Central memory CD8-positive, alpha-beta T cell (primary cell): ENCODE measurements around the gene PPY.
A peak's percentile ranks its signal among the peaks of the same experiment; 100 is the strongest.

Experiments
- ATAC-seq: fragments of 150-1000 bp; cut with Tn5 transposase; replicated peaks from 2 replicates; pipeline ENCODE4 v1.10.0; 2022; ENCODE audit warnings: mild to moderate bottlenecking, moderate FRiP score, moderate number of reproducible peaks; ENCODE audit not compliant: poor library complexity, severe bottlenecking; ENCODE audit errors: extremely low read depth
- DNase-seq, 2 donors: peaks; one replicate each; pipeline ENCODE4 v3.0.0; 2021; ENCODE audit warnings: low spot score in 2 of 2
- H3K27ac Mint-ChIP-seq: one replicate; pipeline ENCODE4 v1.8.0; 2022; ENCODE audit warnings: low read depth, mild to moderate bottlenecking, moderate library complexity, mixed read lengths
- H3K27me3 Mint-ChIP-seq: one replicate; pipeline ENCODE4 v1.8.0; 2022; ENCODE audit warnings: mixed read lengths
- H3K36me3 Mint-ChIP-seq: one replicate; pipeline ENCODE4 v1.8.0; 2022; ENCODE audit warnings: mild to moderate bottlenecking, moderate library complexity, mixed read lengths; ENCODE audit not compliant: insufficient read depth
- H3K4me1 Mint-ChIP-seq: one replicate; pipeline ENCODE4 v1.8.0; 2022; ENCODE audit warnings: mixed read lengths
- H3K4me3 Mint-ChIP-seq: one replicate; pipeline ENCODE4 v1.8.0; 2022; ENCODE audit warnings: mild to moderate bottlenecking, moderate library complexity, mixed read lengths
- H3K9me3 Mint-ChIP-seq: one replicate; pipeline ENCODE4 v1.8.0; 2022; ENCODE audit warnings: mixed read lengths

The PPY gene

DNA sequence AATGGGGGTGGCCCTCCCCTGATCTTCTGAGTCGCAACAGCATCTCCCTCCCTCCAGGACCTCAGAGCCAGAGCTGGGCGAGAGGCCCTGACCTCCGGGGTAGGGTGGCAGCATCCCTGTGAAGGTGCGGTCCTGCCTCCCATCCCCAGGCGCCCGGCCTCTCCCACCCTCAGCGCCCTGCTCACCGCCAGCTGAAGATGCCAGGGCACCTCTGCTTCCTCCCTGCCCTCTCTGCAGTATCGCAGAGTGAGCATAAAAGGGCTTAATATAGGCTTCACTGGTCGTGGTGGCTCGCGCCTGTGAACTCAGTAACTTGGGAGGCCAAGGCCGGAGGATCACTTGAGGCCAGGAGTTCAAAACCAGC lies 24.3 kb downstream of the PPY start:
- no peak for ATAC-seq
- Mint-ChIP-seq H3K27me3 (peaks cover 9% of the 10 kb centered on the region), H3K4me3 (no peak overlapping the region), H3K9me3 (no peaks in the 10 kb centered on the region), H3K27ac (no peak overlapping the region), H3K36me3 (no peaks in the 10 kb centered on the region), H3K4me1 (no peaks in the 10 kb centered on the region)
- no peak for DNase-seq

DNA sequence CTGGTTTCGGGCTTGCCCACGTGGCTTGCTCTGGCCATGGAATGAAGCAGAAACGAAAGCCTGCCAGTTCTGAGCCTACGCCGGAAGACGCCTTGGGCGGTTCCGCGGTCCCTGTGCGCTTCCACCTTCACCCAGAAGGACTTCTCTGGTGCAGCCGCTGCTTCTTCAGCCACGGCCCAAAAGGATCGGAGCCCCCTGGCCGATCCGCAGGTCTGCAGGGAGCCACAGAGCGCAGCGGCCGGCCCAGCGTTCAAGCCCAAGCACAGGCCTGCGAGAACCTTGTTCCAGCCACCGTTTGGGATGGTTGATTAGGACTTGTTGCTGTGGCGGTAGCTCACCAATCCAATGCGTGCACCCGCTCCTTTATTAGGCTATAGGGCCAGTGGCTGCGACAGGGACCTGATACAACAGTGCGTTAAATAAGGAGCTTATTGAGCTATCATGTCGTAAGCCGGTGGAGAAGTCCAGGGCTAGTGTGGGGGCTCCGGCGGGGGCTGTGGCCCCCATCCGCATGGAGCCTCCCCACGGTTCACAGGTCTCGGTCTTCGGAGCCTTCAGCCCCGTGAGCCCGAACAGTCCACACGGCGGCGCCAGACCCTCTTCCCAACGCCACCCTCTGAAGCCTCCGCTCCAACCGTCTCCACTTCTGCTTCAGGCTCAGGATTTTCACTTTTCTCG lies 24.8 kb downstream of the PPY start:
- Mint-ChIP-seq H3K27me3 (peaks cover 9% of the 10 kb centered on the region), H3K4me1 (no peaks in the 10 kb centered on the region), H3K27ac (no peak overlapping the region), H3K9me3 (no peaks in the 10 kb centered on the region), H3K4me3 (peak overlapping the region; percentile 40), H3K36me3 (no peaks in the 10 kb centered on the region)
- no peak for DNase-seq
- peak; percentile 62 for ATAC-seq

DNA sequence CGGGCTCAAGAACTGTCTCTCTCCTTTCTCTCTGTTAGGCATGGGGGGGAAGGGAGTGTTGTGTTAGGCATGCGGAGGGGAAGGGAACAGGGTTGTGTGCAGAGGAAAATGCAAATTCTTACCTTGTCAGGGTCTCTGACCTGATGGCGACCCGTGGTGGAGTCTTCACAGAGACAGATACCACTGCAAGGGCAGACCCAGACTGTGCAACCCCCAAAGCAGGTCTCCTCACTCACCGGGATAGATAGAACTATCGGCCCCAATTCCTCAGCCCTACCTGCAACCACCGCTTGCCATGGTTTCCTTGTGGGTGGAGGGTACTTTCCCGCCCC lies 25.3 kb downstream of the PPY start:
- ATAC-seq (peak; percentile 28), DNase-seq (no peak)
- H3K4me3 Mint-ChIP-seq = peak overlapping the region; percentile 40
- H3K9me3 Mint-ChIP-seq = no peaks in the 10 kb centered on the region
- peaks cover 9% of the 10 kb centered on the region for H3K27me3 Mint-ChIP-seq
- H3K36me3 Mint-ChIP-seq = no peaks in the 10 kb centered on the region
- H3K4me1 Mint-ChIP-seq = no peaks in the 10 kb centered on the region
- H3K27ac Mint-ChIP-seq = no peak overlapping the region

DNA sequence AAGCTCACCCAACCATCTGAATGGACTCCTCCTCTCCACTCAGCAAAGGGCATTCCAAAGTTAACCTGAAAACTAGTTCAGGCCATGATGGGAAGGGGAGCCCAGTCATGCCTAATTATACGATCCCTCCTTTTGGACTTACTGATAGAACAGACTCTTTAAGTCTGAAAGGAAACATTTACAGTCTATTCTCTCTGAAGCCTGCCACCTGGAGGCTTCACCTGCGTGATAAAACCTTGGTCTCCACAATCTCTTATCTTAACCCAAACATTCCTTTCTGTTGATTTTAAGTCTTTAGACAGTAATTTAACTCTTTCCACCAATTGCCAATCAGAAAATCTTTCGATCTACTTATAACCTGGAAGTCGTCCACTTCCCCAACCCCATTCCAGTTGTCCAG lies 25.9 kb downstream of the PPY start:
- Mint-ChIP-seq H3K4me3 (no peak overlapping the region), H3K9me3 (no peaks in the 10 kb centered on the region), H3K4me1 (no peaks in the 10 kb centered on the region), H3K27ac (no peak overlapping the region), H3K36me3 (no peaks in the 10 kb centered on the region), H3K27me3 (peaks cover 9% of the 10 kb centered on the region)
- ATAC-seq (no peak), DNase-seq (no peak)

DNA sequence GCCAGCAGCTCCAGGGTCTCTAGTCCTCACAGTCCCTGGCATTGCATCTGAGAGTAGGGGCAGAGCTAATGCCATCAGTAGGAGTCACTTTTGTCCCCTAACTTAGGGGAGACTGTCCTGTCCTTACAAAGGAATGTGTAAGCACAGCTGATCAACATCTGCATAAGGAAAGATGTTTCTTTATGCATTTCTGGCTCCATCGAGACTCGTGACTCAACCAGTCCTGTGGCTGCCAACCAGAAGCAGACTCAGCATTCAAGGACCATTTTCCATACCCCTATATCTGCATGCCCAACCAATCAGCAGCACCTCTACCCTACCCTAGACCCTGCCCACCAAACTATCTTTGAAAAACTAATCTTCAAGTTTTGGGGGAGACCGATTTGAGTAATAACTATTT lies 26.7 kb downstream of the PPY start:
- ATAC-seq = no peak
- H3K36me3 Mint-ChIP-seq = no peaks in the 10 kb centered on the region
- no peak overlapping the region for H3K4me3 Mint-ChIP-seq
- H3K4me1 Mint-ChIP-seq = no peaks in the 10 kb centered on the region
- no peak overlapping the region for H3K27ac Mint-ChIP-seq
- no peaks in the 10 kb centered on the region for H3K9me3 Mint-ChIP-seq
- H3K27me3 Mint-ChIP-seq = peaks cover 9% of the 10 kb centered on the region
- DNase-seq = no peak

DNA sequence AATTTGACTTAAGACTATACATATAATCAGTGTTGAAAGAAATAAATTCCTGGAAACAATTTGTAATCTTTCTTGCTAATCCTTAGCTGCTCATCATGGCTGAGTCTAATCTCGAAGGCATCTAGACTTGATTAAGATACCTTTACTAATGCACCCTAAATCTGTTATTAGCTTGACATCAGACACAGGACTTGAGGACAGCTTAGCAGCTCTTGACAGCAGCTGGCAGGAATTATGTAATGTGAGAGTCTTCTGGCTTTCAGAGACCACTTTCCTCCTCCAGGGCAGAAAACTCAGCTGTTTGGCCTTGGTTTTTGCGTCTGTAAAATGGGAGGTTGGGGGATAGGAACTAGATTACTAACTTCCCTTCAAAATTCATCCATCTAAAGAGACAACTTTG lies 27.8 kb downstream of the PPY start:
- Mint-ChIP-seq H3K4me1 (no peaks in the 10 kb centered on the region), H3K4me3 (no peak overlapping the region), H3K27me3 (peaks cover 8% of the 10 kb centered on the region), H3K9me3 (no peaks in the 10 kb centered on the region), H3K27ac (no peak overlapping the region), H3K36me3 (no peaks in the 10 kb centered on the region)
- ATAC-seq = no peak
- no peak for DNase-seq

DNA sequence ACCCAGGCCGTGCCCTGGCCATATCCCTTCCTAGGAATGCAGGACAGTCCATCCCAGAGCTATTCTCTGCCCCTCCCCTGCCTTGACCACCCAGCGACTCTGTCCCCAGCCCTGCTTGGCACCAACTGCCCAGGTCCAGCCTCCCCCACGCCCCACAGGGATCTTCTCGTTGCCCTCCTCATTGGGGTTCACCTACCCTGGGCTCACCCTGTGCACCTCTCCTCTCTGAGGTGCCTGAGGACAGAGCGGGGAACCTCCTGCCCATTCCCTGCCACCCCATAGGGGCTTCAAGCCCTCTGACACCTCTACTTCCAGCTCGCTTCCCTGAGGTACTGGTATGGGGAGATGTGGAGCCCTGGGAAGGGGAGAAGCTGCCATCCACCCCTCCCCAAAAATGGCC lies 28.7 kb downstream of the PPY start:
- DNase-seq = no peak
- Mint-ChIP-seq H3K4me1 (no peaks in the 10 kb centered on the region), H3K4me3 (no peak overlapping the region), H3K27me3 (no peaks in the 10 kb centered on the region), H3K9me3 (no peaks in the 10 kb centered on the region), H3K27ac (no peak overlapping the region), H3K36me3 (no peaks in the 10 kb centered on the region)
- no peak for ATAC-seq

DNA sequence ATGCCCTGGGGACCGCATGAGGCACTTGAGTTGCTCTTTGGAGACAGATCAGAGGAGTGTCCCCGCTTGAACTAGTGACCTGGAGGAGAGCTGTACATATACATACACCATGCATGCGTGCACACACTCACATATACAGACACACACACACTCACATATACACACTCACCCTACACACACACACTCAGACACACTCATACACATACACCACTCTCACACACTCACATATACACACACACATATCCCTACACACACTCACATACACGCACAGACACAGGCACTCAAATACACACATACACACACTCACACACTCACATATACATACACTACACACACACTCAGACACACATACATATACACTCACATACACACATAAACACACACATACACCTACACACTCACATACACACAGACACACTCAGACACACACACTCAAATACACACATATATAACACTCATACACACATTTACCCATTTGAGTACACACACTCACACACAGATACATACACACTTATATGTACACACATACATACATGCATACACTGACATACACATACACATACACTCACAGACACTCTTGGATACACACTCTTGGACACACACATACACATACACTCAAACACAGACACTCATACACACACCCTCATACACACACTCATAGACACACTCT lies 29.5 kb downstream of the PPY start:
- H3K36me3 Mint-ChIP-seq = no peaks in the 10 kb centered on the region
- no peaks in the 10 kb centered on the region for H3K9me3 Mint-ChIP-seq
- no peak overlapping the region for H3K27ac Mint-ChIP-seq
- H3K4me3 Mint-ChIP-seq = no peak overlapping the region
- H3K4me1 Mint-ChIP-seq = no peaks in the 10 kb centered on the region
- no peak for ATAC-seq
- no peak for DNase-seq
- no peaks in the 10 kb centered on the region for H3K27me3 Mint-ChIP-seq

DNA sequence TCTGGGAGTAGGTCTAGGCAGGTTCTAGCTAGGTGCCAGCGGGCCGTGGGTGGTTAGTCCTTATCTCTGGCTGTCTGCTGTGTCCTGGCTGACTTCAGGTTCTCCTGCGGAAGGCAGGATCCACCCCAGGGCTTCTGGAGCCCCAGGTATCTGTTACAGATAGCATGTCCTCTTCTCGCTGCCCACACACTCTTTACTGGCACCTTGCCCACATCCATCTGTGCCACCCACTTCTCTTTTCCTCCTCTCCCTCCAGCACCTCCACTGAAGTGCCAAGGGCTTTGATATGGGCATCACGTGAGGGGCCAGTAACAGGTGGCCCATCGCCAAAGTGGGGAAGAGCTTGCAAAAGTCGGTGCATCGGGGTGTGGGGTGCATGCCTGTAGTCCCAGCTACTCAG lies 30.4 kb downstream of the PPY start:
- no peaks in the 10 kb centered on the region for H3K9me3 Mint-ChIP-seq
- no peak overlapping the region for H3K27ac Mint-ChIP-seq
- H3K4me1 Mint-ChIP-seq = peaks cover 8% of the 10 kb centered on the region
- H3K4me3 Mint-ChIP-seq = no peak overlapping the region
- no peaks in the 10 kb centered on the region for H3K36me3 Mint-ChIP-seq
- no peak for ATAC-seq
- no peak for DNase-seq
- peaks cover 4% of the 10 kb centered on the region for H3K27me3 Mint-ChIP-seq

DNA sequence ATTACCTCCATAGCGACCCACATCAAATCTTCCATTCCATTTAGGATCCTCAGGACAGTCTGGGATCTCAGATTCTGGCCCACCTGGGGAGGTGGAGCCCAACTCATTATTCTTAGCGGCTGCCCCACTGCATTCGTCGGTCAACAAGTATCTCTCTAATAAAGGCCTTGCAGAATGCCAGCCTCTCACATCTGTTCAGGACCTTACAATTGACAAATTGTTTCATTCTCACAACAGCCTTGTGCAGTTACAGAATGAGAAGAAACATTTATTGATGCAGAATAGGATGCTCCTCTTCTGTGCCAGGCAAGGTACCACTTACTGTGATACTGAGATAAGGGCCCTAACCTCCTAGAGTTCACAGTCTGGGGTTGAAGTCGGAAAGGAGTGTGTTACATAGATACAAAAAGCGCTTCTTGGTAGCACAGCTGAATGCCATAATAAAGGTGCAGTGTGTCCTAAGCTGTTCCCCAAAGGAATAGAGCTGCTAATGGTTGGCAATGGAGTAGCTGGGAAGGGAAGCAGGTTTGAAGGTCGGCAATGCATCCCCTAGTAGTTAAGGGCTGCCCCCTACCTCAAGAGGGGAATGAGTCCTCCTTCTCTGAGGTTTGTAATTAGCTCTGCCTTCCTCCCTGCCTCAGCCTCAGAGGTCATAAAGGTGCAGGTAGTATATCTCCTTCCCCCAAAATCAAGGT lies 32.6 kb downstream of the PPY start:
- Mint-ChIP-seq H3K4me3 (no peak overlapping the region), H3K9me3 (no peaks in the 10 kb centered on the region)

DNA sequence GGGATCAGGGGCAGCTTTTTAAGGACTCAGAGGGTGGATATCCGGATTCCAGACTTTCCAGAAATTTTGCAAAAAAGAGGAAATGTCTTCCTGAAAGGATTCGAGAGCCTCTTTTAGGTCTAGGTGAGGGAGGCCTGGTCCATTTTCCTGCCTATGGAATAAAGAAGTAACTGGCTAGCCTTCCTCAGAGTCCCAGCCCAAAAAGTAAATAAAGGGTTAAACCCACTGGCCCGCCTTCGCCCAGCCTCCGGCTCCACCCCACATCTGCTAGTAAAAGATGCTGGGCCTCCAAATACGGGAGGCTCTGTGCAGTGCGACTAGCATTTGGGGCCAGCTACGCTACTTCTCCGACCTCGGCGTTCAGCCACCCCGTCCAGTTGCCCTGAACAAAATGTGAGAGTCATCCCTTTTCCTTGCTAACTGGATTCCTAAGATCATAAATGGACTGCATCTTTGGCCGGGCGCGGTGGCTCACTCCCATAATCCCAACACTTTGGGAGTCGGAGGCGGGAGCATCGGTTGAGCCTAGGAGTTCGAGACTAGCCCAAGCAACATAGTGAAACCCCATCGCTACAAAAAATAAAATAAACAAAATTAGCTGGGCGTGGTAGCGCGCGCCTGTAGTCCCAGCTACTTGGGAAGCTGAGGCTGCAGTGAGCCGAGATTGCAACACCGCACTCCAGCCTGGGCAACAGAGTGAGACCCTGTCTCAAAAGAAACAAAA lies 34.1 kb downstream of the PPY start:
- ATAC-seq (peak; percentile 44), DNase-seq (no peak)
- no peaks in the 10 kb centered on the region for H3K9me3 Mint-ChIP-seq
- H3K36me3 Mint-ChIP-seq = no peaks in the 10 kb centered on the region
- no peak overlapping the region for H3K27ac Mint-ChIP-seq
- peaks cover 16% of the 10 kb centered on the region for H3K4me1 Mint-ChIP-seq
- peak overlapping the region; percentile 82 for H3K4me3 Mint-ChIP-seq
- H3K27me3 Mint-ChIP-seq = peaks cover 29% of the 10 kb centered on the region

More for the DNA sequence above, 32.6 kb downstream of the PPY start:
- Mint-ChIP-seq H3K27ac (no peak overlapping the region), H3K27me3 (peaks cover 17% of the 10 kb centered on the region), H3K36me3 (no peaks in the 10 kb centered on the region), H3K4me1 (peaks cover 16% of the 10 kb centered on the region)
- ATAC-seq (no peak), DNase-seq (no peak)

DNA sequence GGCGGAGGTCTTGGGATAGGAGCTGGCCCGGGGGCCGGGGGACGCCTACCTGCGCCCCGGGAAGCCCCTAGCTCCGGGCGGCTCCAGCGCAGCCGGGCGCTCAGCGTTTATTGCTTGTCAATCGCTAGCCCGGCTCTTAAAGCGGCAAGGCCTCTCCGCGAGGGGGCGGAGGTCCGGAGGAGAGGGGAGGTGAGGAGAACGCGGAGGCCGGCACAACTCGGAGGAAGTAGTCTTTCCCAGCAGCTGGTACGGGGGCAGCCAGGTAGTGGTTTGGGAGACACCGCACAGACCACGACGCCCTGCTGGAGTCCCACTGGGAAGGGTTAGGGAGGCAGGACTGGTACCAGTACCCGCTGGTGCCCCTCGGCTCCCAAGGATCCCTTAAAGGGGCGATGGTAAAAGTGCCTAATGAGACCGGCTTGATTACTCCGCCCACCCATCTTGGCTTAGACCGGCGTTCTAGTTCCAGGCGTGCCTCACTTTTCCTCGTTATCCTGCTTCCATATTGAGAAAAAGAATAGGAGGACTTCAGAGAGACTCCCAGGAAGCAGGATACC lies 34.8 kb downstream of the PPY start, which contains the start of gene MPP2:
Gene MPP2, minus strand, starts transcription at position 112 of the 557 bp plus-strand sequence. CDS start 3,076 bp downstream, outside the sequence.
- ATAC-seq (peak; percentile 49), DNase-seq (peak; percentile 24 to 45)
- Mint-ChIP-seq H3K4me1 (peaks cover 16% of the 10 kb centered on the region), H3K27me3 (peaks cover 29% of the 10 kb centered on the region), H3K4me3 (peak within 1 kb of the TSS; percentile 82), H3K36me3 (no peaks in the 10 kb centered on the region), H3K9me3 (no peaks in the 10 kb centered on the region), H3K27ac (peak within 1 kb of the TSS; percentile 76)
